Loucy (cell line): ENCODE data around the gene ELMO3.

Source experiments
- H2AFZ ChIP-seq: fragments of 200-600 bp; sonication (generic); 2 replicates; pipeline ENCODE4 v1.6.0; 2016; ENCODE audit warnings: antibody characterized with exemption, mild to moderate bottlenecking, low read length, moderate library complexity
- H3F3A ChIP-seq: fragments of 200-600 bp; 2 replicates; pipeline ENCODE4 v1.6.0; 2016; ENCODE audit warnings: antibody characterized with exemption, low read depth, mild to moderate bottlenecking
- H3K27me3 ChIP-seq: fragments of 200-600 bp; sonication (generic); 2 replicates; pipeline ENCODE4 v1.6.1; 2014; ENCODE audit warnings: low read length, mild to moderate bottlenecking; ENCODE audit not compliant: insufficient read depth, poor library complexity, severe bottlenecking
- H3K36me3 ChIP-seq: fragments of 200-600 bp; sonication (generic); 2 replicates; pipeline ENCODE4 v1.6.1; 2016; ENCODE audit warnings: low read length; ENCODE audit not compliant: insufficient read depth
- H3K4me1 ChIP-seq: fragments of 200-600 bp; sonication (generic); 2 replicates; pipeline ENCODE4 v1.5.1; 2014; ENCODE audit warnings: low read length, mild to moderate bottlenecking; ENCODE audit not compliant: insufficient read depth, poor library complexity, severe bottlenecking
- H3K4me2 ChIP-seq: fragments of 200-600 bp; sonication (generic); 2 replicates; pipeline ENCODE4 v1.6.0; 2014; ENCODE audit warnings: antibody characterized with exemption, low read length, low read depth, mild to moderate bottlenecking; ENCODE audit not compliant: poor library complexity, severe bottlenecking
- H3K4me3 ChIP-seq: fragments of 200-600 bp; sonication (generic); 2 replicates; pipeline ENCODE4 v1.5.1; 2014; ENCODE audit warnings: low read length, mild to moderate bottlenecking, mixed read lengths; ENCODE audit not compliant: poor library complexity, severe bottlenecking
- H3K79me2 ChIP-seq: fragments of 200-600 bp; sonication (generic); 2 replicates; pipeline ENCODE4 v1.6.1; 2014; ENCODE audit warnings: low read length; ENCODE audit not compliant: insufficient read depth
- H3K9ac ChIP-seq: fragments of 200-600 bp; sonication (generic); 2 replicates; pipeline ENCODE4 v1.6.0; 2014; ENCODE audit warnings: mild to moderate bottlenecking, low read depth, low read length, moderate library complexity; ENCODE audit not compliant: poor library complexity, severe bottlenecking
- H3K9me2 ChIP-seq: fragments of 200-600 bp; sonication (generic); replicated peaks from 2 replicates; pipeline ENCODE4 v1.6.1; 2016; ENCODE audit warnings: low read depth, low read length, mixed read lengths
- H3K9me3 ChIP-seq: fragments of 200-600 bp; sonication (generic); 2 replicates; pipeline ENCODE4 v1.6.1; 2014; ENCODE audit warnings: mild to moderate bottlenecking, antibody characterized with exemption, low read length, low read depth; ENCODE audit not compliant: insufficient read depth
- H4K20me1 ChIP-seq: fragments of 200-600 bp; sonication (generic); 2 replicates; pipeline ENCODE4 v1.6.0; 2014; ENCODE audit warnings: antibody characterized with exemption, low read length, mild to moderate bottlenecking; ENCODE audit not compliant: insufficient read depth, poor library complexity, severe bottlenecking
- EZH2phosphoT487 ChIP-seq: fragments of 200-600 bp; IDR thresholded peaks from 2 replicates; pipeline ENCODE4 v1.6.1; 2018; ENCODE audit warnings: antibody characterized with exemption, mild to moderate bottlenecking, moderate library complexity, borderline replicate concordance
- TF ChIP-seq, protein P1 (sequence below): fragments of 200-600 bp; sonication (generic); conservative IDR thresholded peaks from 2 replicates; pipeline ENCODE4 v1.5.1; 2014; ENCODE audit warnings: mild to moderate bottlenecking, antibody characterized with exemption, low read length

The ELMO3 gene

DNA sequence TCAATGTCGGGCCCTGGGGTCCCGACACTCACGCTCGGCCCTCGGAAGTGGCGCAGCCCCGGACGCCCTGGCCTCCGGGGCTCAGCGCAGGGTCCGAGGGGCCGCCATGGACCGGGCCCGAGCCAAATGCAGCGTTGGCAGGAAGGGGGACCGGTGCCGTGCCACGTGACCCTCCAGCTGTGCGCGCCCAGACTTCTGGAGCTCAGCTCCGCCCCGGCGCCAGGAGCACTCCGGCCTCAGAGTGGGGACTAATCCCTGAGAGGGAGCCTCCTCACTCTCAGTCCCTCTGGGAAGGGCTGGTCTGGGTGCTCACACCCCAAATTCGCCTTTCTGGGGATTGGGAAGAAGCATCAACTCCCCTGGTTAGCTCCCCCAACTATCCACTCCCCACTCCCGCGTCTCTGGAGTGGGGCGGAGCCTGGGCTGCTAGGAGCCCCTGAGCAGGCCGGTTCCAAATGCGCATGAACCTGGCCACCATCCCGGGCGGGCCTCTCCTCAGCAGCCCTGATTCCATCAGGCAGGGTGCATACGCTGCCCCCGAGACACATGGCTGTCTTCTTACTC, 48.0 kb upstream of the ELMO3 start, which contains the start of gene B3GNT9:
TSS of gene B3GNT9 (minus strand) at position 166 of the 564 bp plus-strand sequence. CDS start 513 bp downstream, outside the sequence.
- Histone ChIP-seq H3K4me1 (peaks cover 3% of the 10 kb centered on the region), H3K9me2 (no peaks in the 10 kb centered on the region), H3F3A (no peaks in the 10 kb centered on the region), H3K9ac (peak within 1 kb of the TSS; percentile 46), H3K79me2 (no peaks in the 10 kb centered on the region), H3K4me3 (peak within 1 kb of the TSS; percentile 71), H3K27me3 (no peaks in the 10 kb centered on the region), H2AFZ (0 out of 2 replicates have a peak within 1 kb of the TSS, but pooled peaks have one; percentile 27), H3K4me2 (peak within 1 kb of the TSS; percentile 63), H3K36me3 (peaks cover 27% of the 10 kb centered on the region; the same call in 1 of the 2 replicates), H4K20me1 (peaks cover under 1% of the 10 kb centered on the region), H3K9me3 (no peaks in the 10 kb centered on the region)
- no peak for TF ChIP-seq EZH2phosphoT487
- TF ChIP-seq, protein P1, sequence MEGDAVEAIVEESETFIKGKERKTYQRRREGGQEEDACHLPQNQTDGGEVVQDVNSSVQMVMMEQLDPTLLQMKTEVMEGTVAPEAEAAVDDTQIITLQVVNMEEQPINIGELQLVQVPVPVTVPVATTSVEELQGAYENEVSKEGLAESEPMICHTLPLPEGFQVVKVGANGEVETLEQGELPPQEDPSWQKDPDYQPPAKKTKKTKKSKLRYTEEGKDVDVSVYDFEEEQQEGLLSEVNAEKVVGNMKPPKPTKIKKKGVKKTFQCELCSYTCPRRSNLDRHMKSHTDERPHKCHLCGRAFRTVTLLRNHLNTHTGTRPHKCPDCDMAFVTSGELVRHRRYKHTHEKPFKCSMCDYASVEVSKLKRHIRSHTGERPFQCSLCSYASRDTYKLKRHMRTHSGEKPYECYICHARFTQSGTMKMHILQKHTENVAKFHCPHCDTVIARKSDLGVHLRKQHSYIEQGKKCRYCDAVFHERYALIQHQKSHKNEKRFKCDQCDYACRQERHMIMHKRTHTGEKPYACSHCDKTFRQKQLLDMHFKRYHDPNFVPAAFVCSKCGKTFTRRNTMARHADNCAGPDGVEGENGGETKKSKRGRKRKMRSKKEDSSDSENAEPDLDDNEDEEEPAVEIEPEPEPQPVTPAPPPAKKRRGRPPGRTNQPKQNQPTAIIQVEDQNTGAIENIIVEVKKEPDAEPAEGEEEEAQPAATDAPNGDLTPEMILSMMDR = no peak

DNA sequence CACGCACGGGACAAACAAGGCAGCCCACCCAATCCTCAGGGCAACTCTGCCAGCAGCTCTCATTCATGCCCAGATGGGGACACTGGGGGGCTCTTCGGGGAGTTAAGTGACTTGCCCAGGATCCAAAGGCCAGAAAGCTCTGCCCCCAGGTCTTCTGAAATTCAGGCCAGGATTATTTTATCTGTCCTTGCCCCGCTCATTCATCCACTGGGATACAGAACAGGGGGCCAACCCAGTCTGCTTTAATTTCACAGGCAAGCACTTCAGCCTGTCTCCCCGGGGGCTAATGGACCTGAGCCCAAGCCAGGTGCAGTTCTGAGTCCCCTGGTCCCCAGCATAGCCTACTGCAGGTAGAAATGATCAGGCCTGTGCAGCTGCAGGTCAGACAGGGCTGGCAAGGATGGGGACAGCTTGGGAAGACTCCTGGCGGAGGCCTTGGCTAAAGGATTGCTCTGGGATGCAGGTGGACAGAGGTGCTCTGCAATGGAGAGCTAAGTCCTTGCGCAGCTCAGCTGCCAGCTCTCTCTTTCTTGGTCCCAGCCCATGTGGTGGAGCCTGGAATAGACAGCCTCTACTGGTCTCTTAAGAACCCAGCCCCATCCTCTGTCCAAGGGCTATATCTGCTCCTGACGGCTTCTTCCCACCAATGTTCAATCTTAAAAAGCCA, 47.4 kb upstream of the ELMO3 start:
- H3K9me2 ChIP-seq = no peaks in the 10 kb centered on the region
- no peaks in the 10 kb centered on the region for H3K9me3 ChIP-seq
- H3K4me2 ChIP-seq = peak overlapping the region; percentile 63
- TF ChIP-seq, protein P1 = no peak
- TF ChIP-seq EZH2phosphoT487 = no peak
- H4K20me1 ChIP-seq = peaks cover 3% of the 10 kb centered on the region
- H3K9ac ChIP-seq = no peak overlapping the region
- H2AFZ ChIP-seq = no peak overlapping the region
- H3K4me3 ChIP-seq = peak overlapping the region; percentile 71
- H3K4me1 ChIP-seq = peaks cover 3% of the 10 kb centered on the region
- no peaks in the 10 kb centered on the region for H3K79me2 ChIP-seq
- no peaks in the 10 kb centered on the region for H3K27me3 ChIP-seq
- H3K36me3 ChIP-seq = peaks cover 21% of the 10 kb centered on the region; the same call in 1 of the 2 replicates
- H3F3A ChIP-seq = no peaks in the 10 kb centered on the region

DNA sequence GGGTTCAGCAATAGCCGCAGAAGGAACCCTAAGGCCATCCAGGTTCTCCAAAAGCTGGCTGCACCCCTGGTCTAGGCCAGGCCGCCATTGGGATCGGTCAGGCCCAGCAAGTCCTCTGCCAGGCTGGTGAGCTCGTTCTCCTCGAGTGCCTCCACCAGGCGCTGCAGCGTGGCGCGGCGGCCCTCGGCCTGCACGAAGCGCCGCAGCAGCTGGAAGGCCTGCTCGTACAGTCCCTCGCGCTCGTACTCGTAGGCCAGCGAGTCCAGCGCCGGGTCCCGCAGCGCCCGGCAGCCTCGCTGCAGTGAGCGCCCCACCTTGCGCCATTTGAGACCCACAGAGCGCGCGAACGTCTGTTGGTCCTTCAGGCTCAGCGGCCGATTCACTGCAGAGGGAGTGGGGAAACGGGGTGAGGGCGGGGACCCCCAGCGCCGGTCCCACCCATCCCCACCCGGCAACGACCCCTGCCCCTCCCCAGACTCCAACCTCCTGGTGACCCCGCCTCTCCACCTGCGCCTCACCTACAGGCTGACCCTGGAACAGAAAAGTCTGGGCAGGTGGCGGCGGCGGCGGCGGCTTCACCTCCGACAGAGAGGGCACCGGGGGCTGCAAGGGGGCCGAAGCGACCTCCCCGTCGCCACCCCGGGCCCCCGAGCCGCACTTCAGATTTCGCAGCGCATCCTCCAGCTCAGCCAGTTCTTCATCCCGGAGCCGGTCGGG, 44.2 kb upstream of the ELMO3 start:
- peaks cover 5% of the 10 kb centered on the region; the same call in 1 of the 2 replicates for H3K79me2 ChIP-seq
- H3K9ac ChIP-seq = no peak overlapping the region
- H3K9me3 ChIP-seq = no peaks in the 10 kb centered on the region
- no peaks in the 10 kb centered on the region for H3F3A ChIP-seq
- peaks cover 6% of the 10 kb centered on the region for H4K20me1 ChIP-seq
- peaks cover 14% of the 10 kb centered on the region for H3K4me1 ChIP-seq
- H3K27me3 ChIP-seq = no peaks in the 10 kb centered on the region
- H3K9me2 ChIP-seq = no peaks in the 10 kb centered on the region
- peak overlapping the region; percentile 52 for H3K4me2 ChIP-seq
- H3K4me3 ChIP-seq = no peak overlapping the region
- no peak overlapping the region for H2AFZ ChIP-seq
- TF ChIP-seq, protein P1 = no peak
- TF ChIP-seq EZH2phosphoT487 = no peak
- H3K36me3 ChIP-seq = no peaks in the 10 kb centered on the region
